ENCODE results near the gene NAA25. TPM values are rescaled to one million over a fixed set of nuclear protein-coding genes. Genes with fewer than 3 reads are reported as not detected.

The NAA25 gene
- polyA plus RNA-seq, 1 experiment, result 17.9 TPM

GRCh38 chr12:112032292-112032691 lies 76.3 kb downstream of the NAA25 start:
- POLR2A ChIA-PET, result no interaction called here
- Histone ChIP-seq H3K4me3 (ENCODE audit: low read depth, low read length) (no peak overlapping the region), H3K27me3 (ENCODE audit: control insufficient read depth, insufficient read depth, low read length) (no peaks in the 10 kb centered on the region), H3K9me3 (ENCODE audit: control insufficient read depth, insufficient read depth, low read length) (no peaks in the 10 kb centered on the region), H3K27ac (ENCODE audit: low read depth, low read length) (no peak overlapping the region)
- CTCF ChIA-PET, result interaction anchor here (0.6 to 1.3 kb wide), 2 partner anchors 12 to 44 kb away, joined by 3 read pairs; no protein-coding TSS in a partner anchor
- no peak for DNase-seq (ENCODE audit: low read depth, low spot score)
- TF ChIP-seq CTCF (IDR thresholded peaks at IDR 0.05; ENCODE audit: low read depth, low read length), result no peak

GRCh38 chr12:112031472-112031871 lies 77.1 kb downstream of the NAA25 start:
- Histone ChIP-seq H3K4me3 (ENCODE audit: low read depth, low read length) (no peak overlapping the region), H3K27ac (ENCODE audit: low read depth, low read length) (no peak overlapping the region), H3K27me3 (ENCODE audit: control insufficient read depth, insufficient read depth, low read length) (no peaks in the 10 kb centered on the region), H3K9me3 (ENCODE audit: control insufficient read depth, insufficient read depth, low read length) (no peaks in the 10 kb centered on the region)
- CTCF ChIA-PET, result interaction anchor here (0.7 kb wide), 1 partner anchor 87 kb away, joined by 3 read pairs; no protein-coding TSS in a partner anchor
- POLR2A ChIA-PET, result no interaction called here
- DNase-seq (ENCODE audit: low read depth, low spot score), result no peak
- no peak for TF ChIP-seq CTCF (IDR thresholded peaks at IDR 0.05; ENCODE audit: low read depth, low read length)

GRCh38 chr12:112029301-112029700 lies 79.3 kb downstream of the NAA25 start:
- H3K9me3 ChIP-seq (ENCODE audit: control insufficient read depth, insufficient read depth, low read length), result no peaks in the 10 kb centered on the region
- H3K4me3 ChIP-seq (ENCODE audit: low read depth, low read length), result no peak overlapping the region
- H3K27ac ChIP-seq (ENCODE audit: low read depth, low read length), result no peak overlapping the region
- ChIA-PET CTCF (interaction anchor here (0.5 kb wide), 1 partner anchor 356 kb away, joined by 4 read pairs; no protein-coding TSS in a partner anchor), POLR2A (no interaction called here)
- TF ChIP-seq CTCF (IDR thresholded peaks at IDR 0.05; ENCODE audit: low read depth, low read length), result no peak
- no peak for DNase-seq (ENCODE audit: low read depth, low spot score)
- no peaks in the 10 kb centered on the region for H3K27me3 ChIP-seq (ENCODE audit: control insufficient read depth, insufficient read depth, low read length)

GRCh38 chr12:112025808-112026375 lies 82.7 kb downstream of the NAA25 start:
- POLR2A ChIA-PET, result no interaction called here
- Histone ChIP-seq H3K9me3 (ENCODE audit: control insufficient read depth, insufficient read depth, low read length) (no peaks in the 10 kb centered on the region), H3K27me3 (ENCODE audit: control insufficient read depth, insufficient read depth, low read length) (no peaks in the 10 kb centered on the region), H3K4me3 (ENCODE audit: low read depth, low read length) (no peak overlapping the region), H3K27ac (ENCODE audit: low read depth, low read length) (no peak overlapping the region)
- TF ChIP-seq CTCF (IDR thresholded peaks at IDR 0.05; ENCODE audit: low read depth, low read length), result no peak
- CTCF ChIA-PET, result no interaction called here
- no peak for DNase-seq (ENCODE audit: low read depth, low spot score)

- H3K27ac ChIP-seq (ENCODE audit: low read depth, low read length), result no peak overlapping the region
- no peaks in the 10 kb centered on the region for H3K9me3 ChIP-seq (ENCODE audit: control insufficient read depth, insufficient read depth, low read length)
- DNase-seq (ENCODE audit: low read depth, low spot score), result no peak
- TF ChIP-seq CTCF (IDR thresholded peaks at IDR 0.05; ENCODE audit: low read depth, low read length), result no peak
- no peak overlapping the region for H3K4me3 ChIP-seq (ENCODE audit: low read depth, low read length)
- ChIA-PET CTCF (interaction anchor here (0.5 to 1.2 kb wide), 5 partner anchors 9 to 162 kb away, joined by 3 to 11 read pairs (median 4); partner anchors contain the start of genes ERP29 and TMEM116), POLR2A (no interaction called here)
- H3K27me3 ChIP-seq (ENCODE audit: control insufficient read depth, insufficient read depth, low read length), result no peaks in the 10 kb centered on the region
Observed at GRCh38 chr12:112023759-112024396, 84.7 kb downstream of the NAA25 start.
